ENCODE data around the gene POLE3. TPM values are rescaled to one million over a fixed set of nuclear protein-coding genes. Genes with fewer than 3 reads are reported as not detected.
"Not testable (repeated sequence)": the region's sequence is repeated elsewhere in the genome, so short reads cannot be mapped to it uniquely, and the experiment has no call there.

Gene POLE3
- total and polyA plus RNA-seq, 2 donors (not counting 3 experiments of a cell fraction or from before 2014, with no cell fraction given) = 53.8 to 68.6 TPM

DNA sequence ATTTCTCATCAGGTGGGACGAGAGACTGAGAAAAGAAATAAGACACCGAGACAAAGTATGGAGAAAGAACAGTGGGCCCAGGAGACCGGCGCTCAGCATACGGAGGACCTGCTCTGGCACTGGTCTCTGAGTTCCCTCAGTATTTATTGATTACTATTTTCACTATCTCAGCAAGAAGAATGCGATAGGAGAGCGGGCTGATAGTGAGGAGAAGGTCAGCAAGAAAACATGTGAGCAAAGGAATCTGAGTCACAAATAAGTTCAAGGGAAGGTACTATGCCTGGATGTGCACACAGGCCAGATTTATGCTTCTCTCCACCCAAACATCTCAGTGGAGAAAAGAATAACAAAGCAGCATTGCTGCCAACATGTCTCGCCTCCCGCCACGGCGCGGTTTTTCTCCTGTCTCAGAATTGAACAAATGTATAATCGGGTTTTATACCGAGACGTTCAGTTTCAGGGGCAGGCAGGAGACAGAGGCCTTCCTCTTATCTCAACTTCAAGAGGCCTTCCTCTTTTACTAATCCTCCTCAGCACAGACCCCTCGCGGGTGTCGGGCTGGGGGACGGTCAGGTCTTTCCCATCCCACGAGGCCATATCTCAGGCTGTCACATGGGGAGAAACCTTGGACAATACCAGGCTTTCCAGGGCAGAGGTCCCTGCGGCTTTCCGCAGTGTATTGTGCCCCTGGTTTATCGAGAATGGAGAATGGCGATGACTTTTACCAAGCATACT is 31.2 kb downstream of the POLE3 start:
- BruUV-seq (replicated peaks); H3K9me1 ChIP-seq (replicated peaks; ENCODE audit: control insufficient read depth, extremely low read depth, insufficient read depth, low read length); CTCF ChIA-PET; intact Hi-C loops (cut with micrococcal nuclease); dilution Hi-C loops (cut with MboI; ENCODE audit: extremely low pct_ligation_motif_present, low sequenced_read_pairs); H3K27ac ChIP-seq (ENCODE audit: insufficient read depth, low read depth, low read length); FAIRE-seq; H4K20me1 ChIP-seq (replicated peaks; ENCODE audit: control insufficient read depth, extremely low read depth, insufficient read depth, low read length); H3K4me3 ChIP-seq (replicated peaks in 1 of 3; ENCODE audit: insufficient read depth in 1 of 3, low read depth in 1 of 3, low read length in 3 of 3); H3K27me3 ChIP-seq (ENCODE audit: control insufficient read depth in 2 of 2, insufficient read depth in 2 of 2, low read length in 2 of 2); H3K36me3 ChIP-seq (ENCODE audit: control insufficient read depth in 2 of 2, extremely low read depth in 1 of 2, insufficient read depth in 2 of 2, low read length in 2 of 2); H2AFZ ChIP-seq (ENCODE audit: low read depth, low read length); H3K4me1 ChIP-seq (ENCODE audit: control insufficient read depth, extremely low read depth, insufficient read depth, low read length); H3K9me3 ChIP-seq (replicated peaks; ENCODE audit: control insufficient read depth, insufficient read depth, low read length); H3K79me2 ChIP-seq (ENCODE audit: control insufficient read depth, insufficient read depth, low read length); DNase-seq (ENCODE audit: low read depth, low spot score); H3K9ac ChIP-seq (replicated peaks; ENCODE audit: extremely low read depth, insufficient read depth, low read length); H3K4me2 ChIP-seq (ENCODE audit: insufficient read depth, low read length); POLR2A ChIA-PET: not testable (repeated sequence)

GRCh38 chr9:113376634-113377567 is 33.6 kb downstream of the POLE3 start, which contains the start of gene HDHD3:
HDHD3 (minus strand) TSS chr9:113376986; CDS start chr9:113374354, 2,632 bp downstream.
- DNase-seq (ENCODE audit: low read depth, low spot score) (peak; percentile 74), FAIRE-seq (peak; percentile 60)
- no TSS peak for BruUV-seq (replicated peaks)
- dilution Hi-C loops (cut with MboI; ENCODE audit: extremely low pct_ligation_motif_present, low sequenced_read_pairs) (no loop called here), intact Hi-C loops (cut with micrococcal nuclease) (no loop called here)
- Histone ChIP-seq H3K4me3 (replicated peaks in 1 of 3; ENCODE audit: insufficient read depth in 1 of 3, low read depth in 1 of 3, low read length in 3 of 3) (peak within 1 kb of the TSS; percentile 61 to 93 (median 83)), H3K79me2 (ENCODE audit: control insufficient read depth, insufficient read depth, low read length) (no peaks in the 10 kb centered on the region), H3K9ac (replicated peaks; ENCODE audit: extremely low read depth, insufficient read depth, low read length) (peak within 1 kb of the TSS; percentile 78), H3K4me1 (ENCODE audit: control insufficient read depth, extremely low read depth, insufficient read depth, low read length) (no peaks in the 10 kb centered on the region), H3K36me3 (ENCODE audit: control insufficient read depth in 2 of 2, extremely low read depth in 1 of 2, insufficient read depth in 2 of 2, low read length in 2 of 2) (peaks cover 0 to 7% of the 10 kb centered on the region in 2 experiments), H3K27me3 (ENCODE audit: control insufficient read depth in 2 of 2, insufficient read depth in 2 of 2, low read length in 2 of 2) (no peaks in the 10 kb centered on the region), H3K27ac (ENCODE audit: insufficient read depth, low read depth, low read length) (peak within 1 kb of the TSS; percentile 40), H3K4me2 (ENCODE audit: insufficient read depth, low read length) (peak within 1 kb of the TSS; percentile 78), H3K9me1 (replicated peaks; ENCODE audit: control insufficient read depth, extremely low read depth, insufficient read depth, low read length) (no peaks in the 10 kb centered on the region), H2AFZ (ENCODE audit: low read depth, low read length) (peak within 1 kb of the TSS; percentile 100), H3K9me3 (replicated peaks; ENCODE audit: control insufficient read depth, insufficient read depth, low read length) (no peaks in the 10 kb centered on the region), H4K20me1 (replicated peaks; ENCODE audit: control insufficient read depth, extremely low read depth, insufficient read depth, low read length) (no peaks in the 10 kb centered on the region)
- ChIA-PET POLR2A (no interaction called here), CTCF (interaction anchor here (0.8 to 1.0 kb wide), 2 partner anchors 24 to 28 kb away, joined by 4 to 5 read pairs; partner anchors contain the start of gene ALAD)
- peak; percentile 58 for TF ChIP-seq POLR2A (IDR thresholded peaks at IDR 0.05; ENCODE audit: low read depth, low read length)
- TF ChIP-seq POLR2AphosphoS5 (IDR thresholded peaks at IDR 0.05; ENCODE audit: insufficient read depth, low read depth, low read length) = peak; percentile 37
- TF ChIP-seq FOS (IDR thresholded peaks at IDR 0.05; ENCODE audit: borderline replicate concordance, insufficient read depth, low read length) = no peak
